ENCODE data around the gene ARHGAP24. TPM values are rescaled to one million over a fixed set of nuclear protein-coding genes. Genes with fewer than 3 reads are reported as not detected.

Gene ARHGAP24
- total and polyA plus RNA-seq, 2 donors (not counting 1 experiment from before 2014, with no cell fraction given): 15.9 to 40.5 TPM

DNA sequence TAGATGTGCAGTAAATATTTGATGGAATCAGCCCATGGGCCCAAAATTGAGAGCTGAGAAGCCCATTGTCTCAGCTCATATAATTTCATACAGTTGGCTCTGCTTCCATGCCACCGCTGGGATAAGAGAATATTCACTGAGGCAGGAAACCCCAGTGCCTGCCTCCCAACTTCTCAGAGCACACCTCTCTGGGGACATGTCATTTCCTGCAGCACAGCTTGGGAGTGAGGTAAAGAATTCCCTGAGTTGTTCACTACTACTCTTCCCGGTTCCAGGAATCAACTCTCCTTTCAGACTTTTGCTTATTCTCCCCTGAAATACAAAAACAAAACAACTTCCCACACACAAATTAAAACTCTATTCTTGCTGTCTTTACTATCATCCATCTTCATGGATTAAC is 495.6 kb downstream of the ARHGAP24 start:
- H3K9me3 ChIP-seq (ENCODE audit: control insufficient read depth, insufficient read depth, low read depth, low read length): no peaks in the 10 kb centered on the region
- no peak for TF ChIP-seq EZH2 (IDR thresholded peaks at IDR 0.05; ENCODE audit: low read length, missing control alignments)
- TF ChIP-seq, protein P1, sequence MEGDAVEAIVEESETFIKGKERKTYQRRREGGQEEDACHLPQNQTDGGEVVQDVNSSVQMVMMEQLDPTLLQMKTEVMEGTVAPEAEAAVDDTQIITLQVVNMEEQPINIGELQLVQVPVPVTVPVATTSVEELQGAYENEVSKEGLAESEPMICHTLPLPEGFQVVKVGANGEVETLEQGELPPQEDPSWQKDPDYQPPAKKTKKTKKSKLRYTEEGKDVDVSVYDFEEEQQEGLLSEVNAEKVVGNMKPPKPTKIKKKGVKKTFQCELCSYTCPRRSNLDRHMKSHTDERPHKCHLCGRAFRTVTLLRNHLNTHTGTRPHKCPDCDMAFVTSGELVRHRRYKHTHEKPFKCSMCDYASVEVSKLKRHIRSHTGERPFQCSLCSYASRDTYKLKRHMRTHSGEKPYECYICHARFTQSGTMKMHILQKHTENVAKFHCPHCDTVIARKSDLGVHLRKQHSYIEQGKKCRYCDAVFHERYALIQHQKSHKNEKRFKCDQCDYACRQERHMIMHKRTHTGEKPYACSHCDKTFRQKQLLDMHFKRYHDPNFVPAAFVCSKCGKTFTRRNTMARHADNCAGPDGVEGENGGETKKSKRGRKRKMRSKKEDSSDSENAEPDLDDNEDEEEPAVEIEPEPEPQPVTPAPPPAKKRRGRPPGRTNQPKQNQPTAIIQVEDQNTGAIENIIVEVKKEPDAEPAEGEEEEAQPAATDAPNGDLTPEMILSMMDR (conservative IDR thresholded peaks at IDR 0.05 in 1 of 2, IDR thresholded peaks at IDR 0.05 in 1 of 2; ENCODE audit: low read depth in 1 of 2, low read length in 2 of 2): no peak
- DNase-seq (ENCODE audit: low read depth in 2 of 2): no peak
- no peak overlapping the region for H3K27ac ChIP-seq (ENCODE audit: insufficient read depth, low read length)
- H2AFZ ChIP-seq (ENCODE audit: low read length): no peak overlapping the region
- H3K4me1 ChIP-seq (ENCODE audit: control insufficient read depth, extremely low read depth, insufficient read depth, low read length): no peaks in the 10 kb centered on the region
- no peak overlapping the region for H3K4me3 ChIP-seq (replicated peaks in 1 of 4; ENCODE audit: control extremely low read depth in 1 of 4, insufficient read depth in 1 of 4, low read depth in 3 of 4, low read length in 4 of 4)
- H3K27me3 ChIP-seq (ENCODE audit: control insufficient read depth, insufficient read depth, low read length): no peaks in the 10 kb centered on the region
- no peaks in the 10 kb centered on the region for H4K20me1 ChIP-seq (ENCODE audit: control insufficient read depth, extremely low read depth, insufficient read depth, low read length)
- no peak overlapping the region for H3K4me2 ChIP-seq (ENCODE audit: extremely low read depth, insufficient read depth, low read length)
- H3K79me2 ChIP-seq (ENCODE audit: control insufficient read depth, insufficient read depth, low read length): no peaks in the 10 kb centered on the region
- H3K36me3 ChIP-seq (ENCODE audit: control insufficient read depth, insufficient read depth, low read length): no peaks in the 10 kb centered on the region
- H3K9ac ChIP-seq (ENCODE audit: insufficient read depth, low read length): no peak overlapping the region

GRCh38 chr4:85979276-85979675 is 504.3 kb downstream of the ARHGAP24 start:
- Histone ChIP-seq H3K79me2 (ENCODE audit: control insufficient read depth, insufficient read depth, low read length) (no peaks in the 10 kb centered on the region), H3K4me1 (ENCODE audit: control insufficient read depth, extremely low read depth, insufficient read depth, low read length) (no peaks in the 10 kb centered on the region), H2AFZ (ENCODE audit: low read length) (no peak overlapping the region), H3K4me2 (ENCODE audit: extremely low read depth, insufficient read depth, low read length) (no peak overlapping the region), H3K9me3 (ENCODE audit: control insufficient read depth, insufficient read depth, low read depth, low read length) (no peaks in the 10 kb centered on the region), H4K20me1 (ENCODE audit: control insufficient read depth, extremely low read depth, insufficient read depth, low read length) (no peaks in the 10 kb centered on the region), H3K36me3 (ENCODE audit: control insufficient read depth, insufficient read depth, low read length) (no peaks in the 10 kb centered on the region), H3K27me3 (ENCODE audit: control insufficient read depth, insufficient read depth, low read length) (no peaks in the 10 kb centered on the region), H3K4me3 (replicated peaks in 1 of 4; ENCODE audit: control extremely low read depth in 1 of 4, insufficient read depth in 1 of 4, low read depth in 3 of 4, low read length in 4 of 4) (no peak overlapping the region), H3K9ac (ENCODE audit: insufficient read depth, low read length) (no peak overlapping the region), H3K27ac (ENCODE audit: insufficient read depth, low read length) (no peak overlapping the region)
- TF ChIP-seq EZH2 (IDR thresholded peaks at IDR 0.05; ENCODE audit: low read length, missing control alignments): no peak
- TF ChIP-seq, protein P1 (conservative IDR thresholded peaks at IDR 0.05 in 1 of 2, IDR thresholded peaks at IDR 0.05 in 1 of 2; ENCODE audit: low read depth in 1 of 2, low read length in 2 of 2): no peak
- no peak for DNase-seq (ENCODE audit: low read depth in 2 of 2)

DNA sequence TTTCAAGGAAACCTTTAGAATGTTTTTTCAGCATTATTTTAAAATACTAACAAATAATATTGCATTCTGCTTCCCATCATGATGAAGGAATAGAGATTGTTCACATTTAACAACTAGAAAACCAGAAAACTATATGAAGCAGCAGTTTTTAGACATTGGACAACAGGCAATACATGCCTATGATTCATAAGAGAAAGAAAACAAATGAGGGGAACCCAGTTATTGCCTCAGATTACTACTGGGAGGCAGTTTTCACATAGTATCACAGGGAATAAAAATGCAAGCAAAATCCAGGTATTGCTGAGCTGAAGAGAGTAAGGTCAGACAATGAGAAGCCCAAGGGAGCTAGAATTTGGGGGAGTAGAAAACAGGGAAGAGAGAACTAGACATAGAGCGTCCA is 511.3 kb downstream of the ARHGAP24 start:
- Histone ChIP-seq H3K79me2 (ENCODE audit: control insufficient read depth, insufficient read depth, low read length) (no peaks in the 10 kb centered on the region), H3K9ac (ENCODE audit: insufficient read depth, low read length) (no peak overlapping the region), H3K27ac (ENCODE audit: insufficient read depth, low read length) (no peak overlapping the region), H3K4me2 (ENCODE audit: extremely low read depth, insufficient read depth, low read length) (no peak overlapping the region), H3K9me3 (ENCODE audit: control insufficient read depth, insufficient read depth, low read depth, low read length) (no peaks in the 10 kb centered on the region), H3K27me3 (ENCODE audit: control insufficient read depth, insufficient read depth, low read length) (no peaks in the 10 kb centered on the region), H4K20me1 (ENCODE audit: control insufficient read depth, extremely low read depth, insufficient read depth, low read length) (no peaks in the 10 kb centered on the region), H2AFZ (ENCODE audit: low read length) (no peak overlapping the region), H3K4me1 (ENCODE audit: control insufficient read depth, extremely low read depth, insufficient read depth, low read length) (no peaks in the 10 kb centered on the region), H3K4me3 (replicated peaks in 1 of 4; ENCODE audit: control extremely low read depth in 1 of 4, insufficient read depth in 1 of 4, low read depth in 3 of 4, low read length in 4 of 4) (no peak overlapping the region), H3K36me3 (ENCODE audit: control insufficient read depth, insufficient read depth, low read length) (no peaks in the 10 kb centered on the region)
- no peak for TF ChIP-seq EZH2 (IDR thresholded peaks at IDR 0.05; ENCODE audit: low read length, missing control alignments)
- TF ChIP-seq, protein P1 (conservative IDR thresholded peaks at IDR 0.05 in 1 of 2, IDR thresholded peaks at IDR 0.05 in 1 of 2; ENCODE audit: low read depth in 1 of 2, low read length in 2 of 2): no peak
- DNase-seq (ENCODE audit: low read depth in 2 of 2): no peak
